ENCODE data around the gene GALNT10. TPM values are rescaled to one million over a fixed set of nuclear protein-coding genes. Genes with fewer than 3 reads are reported as not detected.

Gene GALNT10
- total RNA-seq, 1 experiment from 2014 or later: 22.9 TPM

GRCh38 chr5:154215571-154216325 is 25.2 kb downstream of the GALNT10 start:
- Mint-ChIP-seq H3K36me3 (peaks cover 3% of the 10 kb centered on the region; the same call in 1 of the 2 replicates), H3K4me3 (no peak overlapping the region), H3K27me3 (ENCODE audit: low read depth) (no peaks in the 10 kb centered on the region), H3K4me1 (peaks cover 47% of the 10 kb centered on the region), H3K27ac (no peak overlapping the region), H3K9me3 (no peaks in the 10 kb centered on the region)
- POLR2A ChIA-PET: no interaction called here
- CTCF ChIA-PET: interaction anchor here (0.6 to 1.2 kb wide), 3 partner anchors 23 to 143 kb away, joined by 3 to 7 read pairs (median 4); no protein-coding TSS in a partner anchor
- no peak for TF ChIP-seq ZBTB43 (CRISPR knock-in tag; IDR thresholded peaks at IDR 0.05)
- TF ChIP-seq GABPB1 (CRISPR knock-in tag; IDR thresholded peaks at IDR 0.05): no peak
- TF ChIP-seq ELF4 (CRISPR knock-in tag; IDR thresholded peaks at IDR 0.05; ENCODE audit: low read depth): no peak
- no peak for TF ChIP-seq IRF2 (CRISPR knock-in tag; IDR thresholded peaks at IDR 0.05; ENCODE audit: borderline replicate concordance, low read depth)
- no peak for TF ChIP-seq KAT7 (CRISPR knock-in tag; IDR thresholded peaks at IDR 0.05; ENCODE audit: borderline replicate concordance)
- TF ChIP-seq MLX (CRISPR knock-in tag; IDR thresholded peaks at IDR 0.05): no peak
- TF ChIP-seq ZNF263 (CRISPR knock-in tag; IDR thresholded peaks at IDR 0.05; ENCODE audit: low read depth): no peak
- no peak for DNase-seq (ENCODE audit: low spot score)
- ATAC-seq: no peak

GRCh38 chr5:154217462-154217861 is 26.9 kb downstream of the GALNT10 start:
- POLR2A ChIA-PET: no interaction called here
- peaks cover 54% of the 10 kb centered on the region for H3K4me1 Mint-ChIP-seq
- ATAC-seq: peak; percentile 10; the same call in 1 of the 2 replicates
- no peaks in the 10 kb centered on the region for H3K27me3 Mint-ChIP-seq (ENCODE audit: low read depth)
- no peak overlapping the region for H3K4me3 Mint-ChIP-seq
- CTCF ChIA-PET: interaction anchor here (1.0 to 1.5 kb wide), 3 partner anchors 19 to 187 kb away, joined by 3 to 5 read pairs (median 3); partner anchors contain the start of gene GALNT10
- TF ChIP-seq RELA (CRISPR knock-in tag; IDR thresholded peaks at IDR 0.05; ENCODE audit: borderline replicate concordance) (no peak), OVOL2 (CRISPR knock-in tag; IDR thresholded peaks at IDR 0.05; ENCODE audit: borderline replicate concordance) (no peak)
- H3K9me3 Mint-ChIP-seq: no peaks in the 10 kb centered on the region
- H3K27ac Mint-ChIP-seq: no peak overlapping the region
- H3K36me3 Mint-ChIP-seq: no peaks in the 10 kb centered on the region
- DNase-seq (ENCODE audit: low spot score): no peak

GRCh38 chr5:154218786-154219185 is 28.3 kb downstream of the GALNT10 start:
- H3K4me1 Mint-ChIP-seq: peaks cover 65% of the 10 kb centered on the region
- H3K27ac Mint-ChIP-seq: peak overlapping the region; percentile 69
- TF ChIP-seq ZMAT4 (CRISPR knock-in tag; IDR thresholded peaks at IDR 0.05) (no peak), MAX (CRISPR knock-in tag; IDR thresholded peaks at IDR 0.05) (no peak), ZNF512 (CRISPR knock-in tag; IDR thresholded peaks at IDR 0.05; ENCODE audit: borderline replicate concordance) (no peak), ZNF416 (CRISPR knock-in tag; IDR thresholded peaks at IDR 0.05) (no peak), MLX (CRISPR knock-in tag; IDR thresholded peaks at IDR 0.05) (no peak), E2F5 (CRISPR knock-in tag; IDR thresholded peaks at IDR 0.05) (no peak)
- H3K27me3 Mint-ChIP-seq (ENCODE audit: low read depth): no peaks in the 10 kb centered on the region
- no peaks in the 10 kb centered on the region for H3K9me3 Mint-ChIP-seq
- ChIA-PET POLR2A (no interaction called here), CTCF (interaction anchor here (1.2 kb wide), 1 partner anchor 22 kb away, joined by 5 read pairs; no protein-coding TSS in a partner anchor)
- DNase-seq (ENCODE audit: low spot score) (no peak), ATAC-seq (no peak)
- no peak overlapping the region for H3K4me3 Mint-ChIP-seq
- no peaks in the 10 kb centered on the region for H3K36me3 Mint-ChIP-seq

Data from WTC11 (cell line).